Tibial nerve (tissue), 4 donors: ENCODE results near the gene LGR5.

ENCODE experiments used
- CTCF ChIP-seq, 5 experiments: fragments of 200-600 bp in 3 of 5; fragments of 450-650 bp in 2 of 5; sonication (generic) in 3 of 5; IDR thresholded peaks; one replicate each; pipeline ENCODE4 v1.5.1; 2016 to 2019; ENCODE audit warnings: antibody characterized with exemption in 5 of 5, mild to moderate bottlenecking in 3 of 5, moderate library complexity in 2 of 5
- EP300 ChIP-seq, 2 donors: sonication (generic); formaldehyde crosslinking; IDR thresholded peaks; one replicate each; pipeline ENCODE4 v1.6.1; 2017; ENCODE audit warnings: antibody characterized with exemption in 2 of 2, mild to moderate bottlenecking in 1 of 2
- POLR2A ChIP-seq, 2 donors: fragments of 450-650 bp; IDR thresholded peaks; one replicate each; pipeline ENCODE4 v1.6.1; 2017; ENCODE audit warnings: antibody characterized with exemption in 2 of 2, mild to moderate bottlenecking in 2 of 2, moderate library complexity in 2 of 2

- TF ChIP-seq EP300 (IDR thresholded peaks at IDR 0.05) (no peak), CTCF (IDR thresholded peaks at IDR 0.05) (no peak), POLR2A (IDR thresholded peaks at IDR 0.05) (no peak)
Measured at GRCh38 chr12:71536279-71536938, 96.8 kb downstream of the LGR5 start.
